ENCODE measurements around the gene TRDN.

The TRDN gene

GRCh38 chr6:123352705-123353104 lies 284.0 kb downstream of the TRDN start:
- no peaks in the 10 kb centered on the region for H3F3A ChIP-seq (ENCODE audit: low read depth)
- H3K4me2 ChIP-seq (ENCODE audit: low read depth, low read length, poor library complexity, severe bottlenecking), result no peak overlapping the region
- no peaks in the 10 kb centered on the region for H3K27me3 ChIP-seq (ENCODE audit: insufficient read depth, low read length, poor library complexity, severe bottlenecking)
- H3K9ac ChIP-seq (ENCODE audit: low read depth, low read length, poor library complexity, severe bottlenecking), result no peak overlapping the region
- no peaks in the 10 kb centered on the region for H3K9me2 ChIP-seq (replicated peaks; ENCODE audit: low read depth, low read length)
- no peaks in the 10 kb centered on the region for H3K9me3 ChIP-seq (ENCODE audit: insufficient read depth, low read depth, low read length)
- peak overlapping the region; percentile 60; the same call in 1 of the 2 replicates for H2AFZ ChIP-seq (ENCODE audit: low read length)
- TF ChIP-seq CTCF (conservative IDR thresholded peaks at IDR 0.05; ENCODE audit: low read length), result no peak
- peaks cover 6% of the 10 kb centered on the region for H3K4me1 ChIP-seq (ENCODE audit: insufficient read depth, low read length, poor library complexity, severe bottlenecking)
- no peak overlapping the region for H3K4me3 ChIP-seq (ENCODE audit: low read length, poor library complexity, severe bottlenecking)
- no peaks in the 10 kb centered on the region for H4K20me1 ChIP-seq (ENCODE audit: insufficient read depth, low read length, poor library complexity, severe bottlenecking)
- H3K36me3 ChIP-seq (ENCODE audit: insufficient read depth, low read length), result no peaks in the 10 kb centered on the region
- no peaks in the 10 kb centered on the region for H3K79me2 ChIP-seq (ENCODE audit: insufficient read depth, low read length)

DNA sequence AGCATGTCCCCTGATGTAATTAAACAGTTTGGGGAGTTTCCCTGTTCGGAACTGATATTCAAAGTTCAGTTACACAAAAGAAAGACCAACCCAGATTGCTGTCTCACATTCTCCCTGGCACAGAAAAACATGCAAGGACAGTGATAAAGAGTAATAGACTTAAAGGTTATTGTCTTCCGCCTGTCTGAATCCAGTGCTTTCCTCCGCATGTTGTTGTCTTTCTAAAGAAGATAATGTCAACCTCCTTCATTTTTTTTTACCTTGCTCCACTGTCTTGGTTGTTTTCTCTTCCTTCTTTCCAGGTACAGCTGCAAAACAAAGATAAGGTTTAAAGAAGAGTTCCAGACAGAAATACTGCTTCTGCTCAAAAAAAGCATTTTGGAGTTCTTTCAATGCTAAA lies 284.5 kb downstream of the TRDN start:
- Histone ChIP-seq H3F3A (ENCODE audit: low read depth) (no peaks in the 10 kb centered on the region), H3K4me1 (ENCODE audit: insufficient read depth, low read length, poor library complexity, severe bottlenecking) (peaks cover 10% of the 10 kb centered on the region), H3K4me3 (ENCODE audit: low read length, poor library complexity, severe bottlenecking) (no peak overlapping the region), H3K9me3 (ENCODE audit: insufficient read depth, low read depth, low read length) (no peaks in the 10 kb centered on the region), H3K9ac (ENCODE audit: low read depth, low read length, poor library complexity, severe bottlenecking) (no peak overlapping the region), H3K9me2 (replicated peaks; ENCODE audit: low read depth, low read length) (no peaks in the 10 kb centered on the region), H4K20me1 (ENCODE audit: insufficient read depth, low read length, poor library complexity, severe bottlenecking) (no peaks in the 10 kb centered on the region), H3K36me3 (ENCODE audit: insufficient read depth, low read length) (no peaks in the 10 kb centered on the region), H3K27me3 (ENCODE audit: insufficient read depth, low read length, poor library complexity, severe bottlenecking) (no peaks in the 10 kb centered on the region), H3K79me2 (ENCODE audit: insufficient read depth, low read length) (no peaks in the 10 kb centered on the region), H2AFZ (ENCODE audit: low read length) (no peak overlapping the region), H3K4me2 (ENCODE audit: low read depth, low read length, poor library complexity, severe bottlenecking) (no peak overlapping the region)
- no peak for TF ChIP-seq EZH2phosphoT487 (IDR thresholded peaks at IDR 0.05; ENCODE audit: borderline replicate concordance)
- TF ChIP-seq CTCF (conservative IDR thresholded peaks at IDR 0.05; ENCODE audit: low read length), result no peak

DNA sequence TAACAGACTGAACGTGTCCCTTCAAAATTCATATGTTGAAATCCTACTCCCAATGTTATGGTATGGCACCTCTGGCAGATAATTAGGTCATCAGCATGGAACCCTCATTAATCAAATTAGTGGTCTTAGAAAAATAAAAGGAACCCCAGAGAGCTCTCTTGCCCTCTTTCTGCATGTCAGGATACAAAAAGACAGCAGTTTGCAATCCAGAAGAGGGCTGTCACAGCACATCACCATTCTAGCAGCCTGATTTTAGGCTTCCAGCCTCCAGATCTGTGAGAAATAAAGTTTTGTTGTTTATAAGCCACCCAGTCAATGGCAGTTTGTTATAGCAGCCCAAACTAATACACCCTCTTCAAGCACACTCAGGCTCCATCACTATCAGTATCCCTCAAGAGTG lies 292.9 kb downstream of the TRDN start:
- TF ChIP-seq EZH2phosphoT487 (IDR thresholded peaks at IDR 0.05; ENCODE audit: borderline replicate concordance) (no peak), CTCF (conservative IDR thresholded peaks at IDR 0.05; ENCODE audit: low read length) (no peak)
- Histone ChIP-seq H2AFZ (ENCODE audit: low read length) (no peak overlapping the region), H3K9me2 (replicated peaks; ENCODE audit: low read depth, low read length) (no peaks in the 10 kb centered on the region), H3K4me2 (ENCODE audit: low read depth, low read length, poor library complexity, severe bottlenecking) (no peak overlapping the region), H3K79me2 (ENCODE audit: insufficient read depth, low read length) (no peaks in the 10 kb centered on the region), H3F3A (ENCODE audit: low read depth) (no peaks in the 10 kb centered on the region), H3K4me1 (ENCODE audit: insufficient read depth, low read length, poor library complexity, severe bottlenecking) (peaks cover 24% of the 10 kb centered on the region), H3K36me3 (ENCODE audit: insufficient read depth, low read length) (no peaks in the 10 kb centered on the region), H3K4me3 (ENCODE audit: low read length, poor library complexity, severe bottlenecking) (no peak overlapping the region), H3K27me3 (ENCODE audit: insufficient read depth, low read length, poor library complexity, severe bottlenecking) (no peaks in the 10 kb centered on the region), H3K9ac (ENCODE audit: low read depth, low read length, poor library complexity, severe bottlenecking) (no peak overlapping the region), H3K9me3 (ENCODE audit: insufficient read depth, low read depth, low read length) (no peaks in the 10 kb centered on the region), H4K20me1 (ENCODE audit: insufficient read depth, low read length, poor library complexity, severe bottlenecking) (no peaks in the 10 kb centered on the region)
